Astrocyte (in vitro differentiated cells and primary cell): Measurements from ENCODE around the gene SLCO2A1. TPM values are rescaled to one million over a fixed set of nuclear protein-coding genes. Genes with fewer than 3 reads are reported as not detected.

Experiments used
- DNase-seq: peaks from one replicate; pipeline ENCODE4 v3.0.0-alpha.2; 2010; ENCODE audit warnings: low read depth
- FAIRE-seq: peaks from 2 replicates; lab custom pipeline; 2011; peaks lifted over from hg19 to GRCh38; lab: Jason Lieb, UNC
- H2AFZ ChIP-seq: 2 replicates; pipeline ENCODE4 v1.6.0; 2012; ENCODE audit warnings: low read depth, low read length, inconsistent platforms
- H3K27ac ChIP-seq: 2 replicates; pipeline ENCODE4 v1.5.1; 2011; ENCODE audit warnings: low read depth, low read length, inconsistent platforms
- H3K27me3 ChIP-seq: 2 replicates; pipeline ENCODE4 v1.6.0; 2011; ENCODE audit warnings: low read length, inconsistent platforms; ENCODE audit not compliant: insufficient read depth
- H3K36me3 ChIP-seq: 2 replicates; pipeline ENCODE4 v1.5.1; 2011; ENCODE audit warnings: low read length, inconsistent platforms; ENCODE audit not compliant: insufficient read depth
- H3K4me1 ChIP-seq: 2 replicates; pipeline ENCODE4 v1.5.1; 2011; ENCODE audit warnings: low read length, inconsistent platforms; ENCODE audit not compliant: insufficient read depth
- H3K4me2 ChIP-seq: 2 replicates; pipeline ENCODE4 v1.6.0; 2012; ENCODE audit warnings: low read length, inconsistent platforms
- H3K4me3 ChIP-seq: 2 replicates; pipeline ENCODE4 v1.5.1; 2011; ENCODE audit warnings: low read depth, mild to moderate bottlenecking, low read length, inconsistent platforms; ENCODE audit not compliant: insufficient read depth
- H3K79me2 ChIP-seq: 2 replicates; pipeline ENCODE4 v1.6.0; 2012; ENCODE audit warnings: mild to moderate bottlenecking, low read length, inconsistent platforms; ENCODE audit not compliant: insufficient read depth
- H3K9ac ChIP-seq: 2 replicates; pipeline ENCODE4 v1.6.0; 2012; ENCODE audit warnings: mild to moderate bottlenecking, low read length, inconsistent platforms
- H3K9me3 ChIP-seq: 2 replicates; pipeline ENCODE4 v1.5.1; 2012; ENCODE audit warnings: low read depth, mild to moderate bottlenecking, low read length, inconsistent platforms; ENCODE audit not compliant: insufficient read depth
- H4K20me1 ChIP-seq: 2 replicates; pipeline ENCODE4 v1.6.0; 2012; ENCODE audit warnings: low read length, inconsistent platforms; ENCODE audit not compliant: insufficient read depth
- H3K27ac Mint-ChIP-seq: one replicate; pipeline ENCODE4 v1.8.0; 2021; ENCODE audit warnings: mild to moderate bottlenecking, mixed read lengths; ENCODE audit not compliant: unreplicated experiment
- H3K27me3 Mint-ChIP-seq: one replicate; pipeline ENCODE4 v1.8.0; 2021; ENCODE audit warnings: low read depth, mixed read lengths; ENCODE audit not compliant: unreplicated experiment
- H3K36me3 Mint-ChIP-seq: one replicate; pipeline ENCODE4 v1.8.0; 2021; ENCODE audit warnings: low read depth, mixed read lengths; ENCODE audit not compliant: unreplicated experiment
- H3K4me1 Mint-ChIP-seq: one replicate; pipeline ENCODE4 v1.8.0; 2021; ENCODE audit warnings: low read depth, mixed read lengths; ENCODE audit not compliant: unreplicated experiment
- H3K4me3 Mint-ChIP-seq: one replicate; pipeline ENCODE4 v1.8.0; 2021; ENCODE audit warnings: mild to moderate bottlenecking, moderate library complexity, mixed read lengths; ENCODE audit not compliant: unreplicated experiment
- H3K9me3 Mint-ChIP-seq: one replicate; pipeline ENCODE4 v1.8.0; 2021; ENCODE audit warnings: mild to moderate bottlenecking, mixed read lengths; ENCODE audit not compliant: unreplicated experiment
- CTCF ChIP-seq: IDR thresholded peaks from 2 replicates; pipeline ENCODE4 v1.5.1; 2011; ENCODE audit warnings: low read depth, mild to moderate bottlenecking, inconsistent platforms, low read length, moderate library complexity; ENCODE audit not compliant: insufficient read depth
- EZH2 ChIP-seq: IDR thresholded peaks from 2 replicates; pipeline ENCODE4 v1.6.1; 2012; ENCODE audit warnings: mild to moderate bottlenecking, low read length, inconsistent platforms; ENCODE audit not compliant: insufficient read depth
- total RNA-seq: library from RNA; stranded (reverse); gene quantifications from 2 replicates; pipeline ENCODE4 v1.2.1, GENCODE V29; 2021

SLCO2A1 gene
- total RNA-seq, 1 donor from 2014 or later, result 2.1 TPM

DNA sequence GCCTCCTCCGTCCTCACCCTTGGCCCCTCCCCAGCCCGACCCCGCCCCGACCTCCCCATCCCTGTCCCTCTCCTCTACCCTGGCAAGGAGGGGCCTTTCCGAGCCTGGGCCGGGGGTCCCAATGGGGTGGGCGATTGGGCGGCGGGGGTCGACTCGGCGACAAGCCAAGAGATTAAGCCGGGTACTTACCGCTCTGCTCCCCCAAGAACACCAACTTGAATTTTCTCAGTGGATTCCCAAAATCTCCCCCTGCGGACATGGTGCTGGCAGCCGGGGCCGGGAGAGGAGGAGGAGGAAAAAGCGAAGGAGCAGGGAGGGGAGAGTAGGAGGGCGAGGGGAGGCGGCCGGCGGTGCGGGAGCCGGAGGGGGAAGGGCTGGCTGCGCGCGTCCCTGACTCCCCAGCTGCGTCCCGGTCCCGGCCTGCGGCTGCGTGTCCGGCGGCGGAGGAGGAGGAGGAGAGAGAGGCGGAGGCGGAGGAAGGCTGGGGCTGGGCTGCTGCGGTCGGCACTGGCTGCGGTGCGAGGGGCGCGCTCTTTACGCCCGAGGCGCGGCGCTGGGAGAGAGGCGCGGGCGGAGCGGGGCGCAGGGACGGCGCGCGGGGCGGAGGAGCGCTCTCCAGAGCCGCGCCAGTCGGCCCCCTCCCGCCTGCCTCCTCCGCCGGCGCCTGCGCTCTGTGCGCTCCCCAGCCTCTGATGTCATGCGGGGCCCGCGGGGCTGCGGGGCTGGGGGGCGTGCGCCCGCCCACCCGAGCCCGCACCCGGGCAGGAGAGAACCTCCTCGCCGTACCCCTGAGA, 134.3 kb downstream of the SLCO2A1 start, which contains the start of gene RAB6B:
TSS of gene RAB6B (minus strand) at position 675 of the 794 bp plus-strand sequence. CDS start at position 259, 416 bp downstream.
- peaks cover 7% of the 10 kb centered on the region for H4K20me1 ChIP-seq
- H3K4me1 ChIP-seq, result peaks cover 4% of the 10 kb centered on the region
- DNase-seq (peak; percentile 20), FAIRE-seq (no peak)
- peaks cover 37% of the 10 kb centered on the region for H3K27me3 ChIP-seq
- H3K27ac Mint-ChIP-seq, result no peak within 1 kb of the TSS
- peak within 1 kb of the TSS; percentile 87 for H3K4me2 ChIP-seq
- H3K79me2 ChIP-seq, result no peaks in the 10 kb centered on the region
- peak within 1 kb of the TSS; percentile 63 for H3K4me3 ChIP-seq
- H3K9me3 ChIP-seq, result no peaks in the 10 kb centered on the region
- H3K27ac ChIP-seq, result no peak within 1 kb of the TSS
- H3K36me3 ChIP-seq, result no peaks in the 10 kb centered on the region
- H3K36me3 Mint-ChIP-seq, result peaks cover 5% of the 10 kb centered on the region
- no peaks in the 10 kb centered on the region for H3K9me3 Mint-ChIP-seq
- peak within 1 kb of the TSS; percentile 65 for H3K9ac ChIP-seq
- peaks cover 19% of the 10 kb centered on the region for H3K27me3 Mint-ChIP-seq
- H3K4me3 Mint-ChIP-seq, result peak within 1 kb of the TSS; percentile 88
- TF ChIP-seq EZH2 (peak; percentile 5), CTCF (no peak)
- H2AFZ ChIP-seq, result peak within 1 kb of the TSS; percentile 77
- H3K4me1 Mint-ChIP-seq, result peaks cover 20% of the 10 kb centered on the region

DNA sequence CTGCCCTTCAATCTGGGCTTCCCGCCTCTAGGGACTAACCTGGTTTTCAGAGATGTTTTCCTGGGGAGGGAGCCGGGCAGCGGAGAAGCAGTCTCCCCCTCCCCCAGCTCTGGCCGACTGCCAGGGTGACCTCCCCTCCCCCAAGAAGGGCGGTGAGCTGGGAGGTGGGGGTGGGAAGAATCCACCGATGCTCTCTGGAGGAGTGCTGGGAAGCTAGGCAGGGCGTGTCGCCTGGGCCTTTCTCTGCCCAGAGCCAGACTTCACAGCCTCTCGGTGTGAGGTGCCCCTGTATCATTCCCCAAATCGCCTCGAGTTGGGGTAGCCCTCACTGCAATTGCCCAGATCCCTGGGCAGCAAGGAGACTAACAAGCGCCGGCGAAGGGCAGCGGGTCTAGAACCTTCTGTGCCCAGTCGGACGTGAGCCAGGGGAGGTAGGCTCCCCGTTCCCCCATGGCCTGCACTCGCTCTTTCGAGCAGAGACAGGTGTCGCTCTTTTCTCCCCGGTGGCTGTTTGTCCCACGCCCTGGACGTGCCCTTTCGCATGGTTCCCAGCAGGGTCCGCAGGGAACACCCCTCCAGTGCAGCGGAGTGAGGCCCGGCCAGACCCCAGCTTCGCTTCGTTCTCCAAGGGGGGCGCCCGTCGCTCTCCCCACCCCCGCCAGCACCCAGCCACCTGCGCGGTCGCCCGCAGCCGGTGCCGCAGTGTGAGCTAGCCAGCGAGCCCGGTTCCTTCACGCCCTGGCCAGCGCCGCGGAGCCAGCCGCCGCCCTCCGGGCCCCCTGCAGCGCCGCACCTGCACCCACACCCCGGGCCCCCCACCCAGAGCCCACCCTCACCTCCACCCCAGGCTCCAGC, 135.1 kb downstream of the SLCO2A1 start:
- Mint-ChIP-seq H3K9me3 (no peaks in the 10 kb centered on the region), H3K4me3 (peak overlapping the region; percentile 85), H3K27me3 (peaks cover 19% of the 10 kb centered on the region), H3K27ac (no peak overlapping the region), H3K36me3 (peaks cover 5% of the 10 kb centered on the region), H3K4me1 (peaks cover 20% of the 10 kb centered on the region)
- Histone ChIP-seq H4K20me1 (peaks cover 7% of the 10 kb centered on the region), H3K9ac (no peak overlapping the region), H3K36me3 (no peaks in the 10 kb centered on the region), H3K27ac (no peak overlapping the region), H3K79me2 (no peaks in the 10 kb centered on the region), H3K4me2 (peak overlapping the region; percentile 87), H3K4me1 (peaks cover 4% of the 10 kb centered on the region), H3K4me3 (peak overlapping the region; percentile 42), H2AFZ (peak overlapping the region; percentile 41), H3K27me3 (peaks cover 35% of the 10 kb centered on the region), H3K9me3 (no peaks in the 10 kb centered on the region)
- FAIRE-seq (no peak), DNase-seq (no peak)
- TF ChIP-seq EZH2, result peak; percentile 28
- no peak for TF ChIP-seq CTCF
